Measurements from ENCODE around the gene DSG2.

DSG2 gene

DNA sequence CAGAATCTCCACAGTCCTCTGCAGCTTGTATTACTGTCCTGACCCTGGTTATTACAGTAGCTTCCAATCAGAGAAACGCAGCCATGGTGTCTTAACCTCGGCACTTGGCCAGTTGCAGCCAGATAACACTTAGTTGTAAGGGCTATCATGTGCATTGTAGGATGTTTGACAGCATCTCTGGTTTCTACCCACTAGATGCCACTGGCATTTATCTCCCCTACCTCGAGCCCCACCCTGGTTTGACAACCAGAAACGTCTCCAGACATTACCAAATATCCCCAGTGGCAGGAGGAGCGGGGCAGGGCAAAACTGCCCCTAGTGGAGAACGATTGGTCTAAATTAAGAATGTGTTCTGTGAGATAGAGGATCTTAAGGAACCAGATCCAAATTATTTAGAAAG is 13.1 kb downstream of the DSG2 start:
- H3K4me3 ChIP-seq (ENCODE audit: extremely low read depth, insufficient read depth, low read length, poor library complexity, severe bottlenecking): no peak overlapping the region
- H3K27ac ChIP-seq (ENCODE audit: low read depth, low read length, severe bottlenecking): peak overlapping the region; percentile 43
- no peaks in the 10 kb centered on the region for H3K36me3 ChIP-seq (ENCODE audit: control insufficient read depth, insufficient read depth, low read length)
- no peaks in the 10 kb centered on the region for H3K9me3 ChIP-seq (ENCODE audit: control insufficient read depth, low read length)
- WGBS, 2 experiments (ENCODE audit: insufficient coverage in 2 of 2): 70% methylated on average over 3 of the region's 6 CpGs; no CpG with 5 or more reads in 1 of the 2 experiments
- H3K4me1 ChIP-seq (ENCODE audit: control insufficient read depth, insufficient read depth, low read length, poor library complexity, severe bottlenecking): peaks cover 42% of the 10 kb centered on the region

DNA sequence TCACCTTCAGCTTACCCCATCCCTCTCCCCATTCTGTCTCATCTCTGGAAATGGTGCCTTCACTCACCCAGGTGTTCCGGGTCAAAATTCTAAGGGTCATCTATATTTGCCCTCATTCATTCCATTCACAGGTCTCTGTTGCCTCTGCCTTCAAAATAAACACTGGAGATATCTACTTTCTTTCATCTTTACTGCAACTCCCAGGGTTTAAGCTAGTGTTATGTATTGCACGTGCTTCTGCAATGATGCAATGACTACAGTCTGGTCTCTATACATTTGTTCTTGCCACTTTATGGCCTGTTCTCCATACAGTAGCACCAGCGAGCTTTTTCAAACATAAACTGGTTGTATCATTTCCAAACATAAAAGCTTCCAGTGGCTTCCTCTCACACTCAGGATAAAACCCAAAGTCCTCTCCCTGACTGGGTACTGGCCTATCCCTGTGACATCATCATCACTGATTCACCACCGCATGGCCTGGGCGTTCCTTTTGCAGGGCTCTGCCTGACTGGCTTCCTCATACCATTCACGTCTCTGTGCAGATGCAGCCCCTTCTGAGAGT is 14.3 kb downstream of the DSG2 start:
- H3K9me3 ChIP-seq (ENCODE audit: control insufficient read depth, low read length): no peaks in the 10 kb centered on the region
- H3K27ac ChIP-seq (ENCODE audit: low read depth, low read length, severe bottlenecking): peak overlapping the region; percentile 91
- peaks cover 42% of the 10 kb centered on the region for H3K4me1 ChIP-seq (ENCODE audit: control insufficient read depth, insufficient read depth, low read length, poor library complexity, severe bottlenecking)
- no peak overlapping the region for H3K4me3 ChIP-seq (ENCODE audit: extremely low read depth, insufficient read depth, low read length, poor library complexity, severe bottlenecking)
- 69 to 84% methylated on average over 5 to 6 of the region's 6 CpGs for WGBS, 2 experiments (ENCODE audit: insufficient coverage in 2 of 2)
- no peaks in the 10 kb centered on the region for H3K36me3 ChIP-seq (ENCODE audit: control insufficient read depth, insufficient read depth, low read length)

DNA sequence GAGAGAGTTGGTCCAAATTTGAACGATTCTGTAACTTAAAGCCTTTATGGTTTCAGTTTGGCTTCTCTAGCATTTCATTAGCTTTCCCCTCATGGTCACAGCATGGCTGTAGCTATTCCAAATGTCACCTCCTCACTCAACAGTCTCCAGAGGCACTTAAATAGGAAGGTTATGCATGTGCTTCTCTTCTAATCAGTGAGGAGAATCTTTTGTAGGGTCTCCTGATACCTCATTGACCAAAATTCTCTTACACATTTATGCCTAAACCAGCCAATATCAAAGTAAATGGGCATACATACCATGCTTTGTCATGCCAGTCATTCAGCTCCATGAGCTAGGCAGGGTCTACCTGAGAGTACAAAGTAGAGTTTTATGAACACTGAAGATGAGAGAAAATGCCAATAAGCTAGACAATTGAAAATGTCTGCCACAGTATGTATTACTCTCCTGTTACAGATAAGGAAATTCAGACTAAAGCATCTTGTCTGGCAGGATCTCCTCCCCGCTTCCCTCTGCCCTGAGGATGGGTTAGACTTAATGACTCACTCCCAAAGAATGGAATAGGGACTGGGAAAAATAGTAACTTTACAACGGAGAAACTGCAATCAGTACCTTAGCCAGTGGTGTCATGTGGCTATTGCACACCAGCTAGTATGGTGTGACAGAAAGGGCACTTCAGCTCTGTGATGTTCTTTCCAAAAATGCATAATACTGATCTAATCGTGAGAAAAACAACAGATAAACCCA is 15.4 kb downstream of the DSG2 start:
- Histone ChIP-seq H3K4me1 (ENCODE audit: control insufficient read depth, insufficient read depth, low read length, poor library complexity, severe bottlenecking) (peaks cover 42% of the 10 kb centered on the region), H3K36me3 (ENCODE audit: control insufficient read depth, insufficient read depth, low read length) (no peaks in the 10 kb centered on the region), H3K27ac (ENCODE audit: low read depth, low read length, severe bottlenecking) (peak overlapping the region; percentile 91), H3K9me3 (ENCODE audit: control insufficient read depth, low read length) (no peaks in the 10 kb centered on the region), H3K4me3 (ENCODE audit: extremely low read depth, insufficient read depth, low read length, poor library complexity, severe bottlenecking) (no peak overlapping the region)
- WGBS, 2 experiments (ENCODE audit: insufficient coverage in 2 of 2): 0 to 41% methylated on average over 1 to 4 of the region's 4 CpGs

DNA sequence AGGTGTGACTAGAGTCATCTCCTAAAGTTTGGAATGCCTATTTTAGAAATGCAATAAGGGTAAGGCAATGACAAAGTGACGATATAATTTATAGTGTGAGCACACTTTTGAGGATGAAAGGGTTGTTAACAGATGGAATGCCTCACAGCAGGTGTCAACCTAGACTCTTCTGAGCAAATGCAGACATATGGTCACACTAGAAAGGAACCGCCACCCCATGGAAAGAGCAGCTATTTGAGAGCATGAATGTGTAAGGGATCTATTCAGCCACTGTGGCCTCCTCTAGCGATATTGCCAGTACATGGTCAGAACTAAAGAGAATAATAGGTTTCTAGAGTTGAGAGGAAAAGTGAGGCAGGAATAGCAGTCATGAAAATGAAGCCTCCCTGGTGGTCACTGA is 18.5 kb downstream of the DSG2 start:
- WGBS, 2 experiments (ENCODE audit: insufficient coverage in 2 of 2): 84 to 87% methylated on average over 3 of the region's 3 CpGs
- no peaks in the 10 kb centered on the region for H3K9me3 ChIP-seq (ENCODE audit: control insufficient read depth, low read length)
- H3K27ac ChIP-seq (ENCODE audit: low read depth, low read length, severe bottlenecking): no peak overlapping the region
- peaks cover 15% of the 10 kb centered on the region for H3K36me3 ChIP-seq (ENCODE audit: control insufficient read depth, insufficient read depth, low read length)
- no peak overlapping the region for H3K4me3 ChIP-seq (ENCODE audit: extremely low read depth, insufficient read depth, low read length, poor library complexity, severe bottlenecking)
- H3K4me1 ChIP-seq (ENCODE audit: control insufficient read depth, insufficient read depth, low read length, poor library complexity, severe bottlenecking): peaks cover 28% of the 10 kb centered on the region

DNA sequence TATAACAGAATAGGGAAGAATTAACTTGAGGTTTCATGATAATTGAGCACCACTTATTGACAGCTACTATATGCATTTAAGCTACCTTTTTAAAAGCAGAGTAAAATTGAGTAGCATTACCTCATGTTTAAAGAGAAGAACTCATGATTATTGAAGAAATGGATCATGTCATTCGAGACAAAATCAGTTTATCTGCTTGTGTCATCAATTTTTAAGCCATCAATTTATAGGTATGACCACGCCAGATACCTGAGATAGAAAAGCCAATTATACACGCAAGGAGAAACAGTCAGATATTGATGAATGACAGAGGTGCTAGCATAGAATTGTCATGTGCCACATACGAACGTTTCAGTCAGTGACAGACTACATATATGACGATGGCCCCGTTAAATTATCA is 28.4 kb downstream of the DSG2 start:
- H3K4me3 ChIP-seq (ENCODE audit: extremely low read depth, insufficient read depth, low read length, poor library complexity, severe bottlenecking): no peak overlapping the region
- H3K27ac ChIP-seq (ENCODE audit: low read depth, low read length, severe bottlenecking): no peak overlapping the region
- WGBS, 2 experiments (ENCODE audit: insufficient coverage in 2 of 2): 96 to 98% methylated on average over 7 of the region's 7 CpGs
- H3K4me1 ChIP-seq (ENCODE audit: control insufficient read depth, insufficient read depth, low read length, poor library complexity, severe bottlenecking): no peaks in the 10 kb centered on the region
- peaks cover 44% of the 10 kb centered on the region for H3K36me3 ChIP-seq (ENCODE audit: control insufficient read depth, insufficient read depth, low read length)
- H3K9me3 ChIP-seq (ENCODE audit: control insufficient read depth, low read length): no peaks in the 10 kb centered on the region

DNA sequence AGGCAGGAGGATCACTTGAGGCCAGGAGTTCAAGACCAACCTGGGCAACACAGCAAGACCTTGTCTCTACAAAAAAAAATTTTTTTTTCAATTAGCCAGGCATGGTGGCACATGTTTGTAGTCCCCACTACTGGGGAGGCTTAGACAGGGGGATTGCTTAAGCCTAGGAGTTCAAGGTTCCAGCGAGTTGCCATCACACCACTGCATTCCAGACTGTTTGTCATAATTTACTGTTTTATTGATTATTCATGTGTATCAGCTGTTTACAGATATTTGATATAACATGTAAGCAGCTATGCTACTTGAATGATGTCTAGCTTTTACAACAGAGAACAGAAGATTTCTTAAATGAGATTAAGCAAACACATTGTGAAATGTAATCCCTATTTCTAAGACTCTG is 35.3 kb downstream of the DSG2 start:
- Histone ChIP-seq H3K4me3 (ENCODE audit: extremely low read depth, insufficient read depth, low read length, poor library complexity, severe bottlenecking) (no peak overlapping the region), H3K27ac (ENCODE audit: low read depth, low read length, severe bottlenecking) (no peak overlapping the region), H3K9me3 (ENCODE audit: control insufficient read depth, low read length) (no peaks in the 10 kb centered on the region), H3K4me1 (ENCODE audit: control insufficient read depth, insufficient read depth, low read length, poor library complexity, severe bottlenecking) (no peaks in the 10 kb centered on the region), H3K36me3 (ENCODE audit: control insufficient read depth, insufficient read depth, low read length) (peaks cover 61% of the 10 kb centered on the region)
- no CpG with 5 or more reads among the region's 1 CpG for WGBS, 2 experiments (ENCODE audit: insufficient coverage in 2 of 2)

DNA sequence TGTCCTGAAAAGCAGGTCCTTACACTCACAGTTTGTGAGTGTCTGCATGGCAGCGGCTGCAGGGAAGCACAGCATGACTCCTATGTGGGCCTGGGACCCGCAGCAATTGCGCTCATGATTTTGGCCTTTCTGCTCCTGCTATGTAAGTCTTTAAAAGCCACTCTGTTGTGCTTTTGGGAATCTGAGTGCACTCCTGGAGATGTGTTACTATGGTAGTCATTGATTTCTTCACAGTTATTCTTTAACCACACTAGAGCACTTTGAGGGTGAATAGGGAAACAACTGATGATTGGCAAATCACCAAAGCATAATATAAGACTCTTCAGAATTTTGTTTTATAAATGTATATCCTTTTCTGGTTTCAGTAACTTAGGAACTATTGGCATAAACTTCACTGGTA is 40.9 kb downstream of the DSG2 start:
- H3K9me3 ChIP-seq (ENCODE audit: control insufficient read depth, low read length): no peaks in the 10 kb centered on the region
- H3K27ac ChIP-seq (ENCODE audit: low read depth, low read length, severe bottlenecking): no peak overlapping the region
- peaks cover 85% of the 10 kb centered on the region for H3K36me3 ChIP-seq (ENCODE audit: control insufficient read depth, insufficient read depth, low read length)
- H3K4me3 ChIP-seq (ENCODE audit: extremely low read depth, insufficient read depth, low read length, poor library complexity, severe bottlenecking): no peak overlapping the region
- H3K4me1 ChIP-seq (ENCODE audit: control insufficient read depth, insufficient read depth, low read length, poor library complexity, severe bottlenecking): no peaks in the 10 kb centered on the region
- WGBS, 2 experiments (ENCODE audit: insufficient coverage in 2 of 2): 84 to 100% methylated on average over 1 to 3 of the region's 3 CpGs

DNA sequence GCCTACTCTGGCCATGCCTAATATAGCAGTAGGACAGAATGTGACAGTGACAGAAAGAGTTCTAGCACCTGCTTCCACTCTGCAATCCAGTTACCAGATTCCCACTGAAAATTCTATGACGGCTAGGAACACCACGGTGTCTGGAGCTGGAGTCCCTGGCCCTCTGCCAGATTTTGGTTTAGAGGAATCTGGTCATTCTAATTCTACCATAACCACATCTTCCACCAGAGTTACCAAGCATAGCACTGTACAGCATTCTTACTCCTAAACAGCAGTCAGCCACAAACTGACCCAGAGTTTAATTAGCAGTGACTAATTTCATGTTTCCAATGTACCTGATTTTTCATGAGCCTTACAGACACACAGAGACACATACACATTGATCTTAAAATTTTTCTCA is 48.5 kb downstream of the DSG2 start:
- Histone ChIP-seq H3K27ac (ENCODE audit: low read depth, low read length, severe bottlenecking) (no peak overlapping the region), H3K9me3 (ENCODE audit: control insufficient read depth, low read length) (no peaks in the 10 kb centered on the region)
- 100% methylated on average over 1 of the region's 2 CpGs; no CpG with 5 or more reads in 1 of the 2 experiments for WGBS, 2 experiments (ENCODE audit: insufficient coverage in 2 of 2)

DNA sequence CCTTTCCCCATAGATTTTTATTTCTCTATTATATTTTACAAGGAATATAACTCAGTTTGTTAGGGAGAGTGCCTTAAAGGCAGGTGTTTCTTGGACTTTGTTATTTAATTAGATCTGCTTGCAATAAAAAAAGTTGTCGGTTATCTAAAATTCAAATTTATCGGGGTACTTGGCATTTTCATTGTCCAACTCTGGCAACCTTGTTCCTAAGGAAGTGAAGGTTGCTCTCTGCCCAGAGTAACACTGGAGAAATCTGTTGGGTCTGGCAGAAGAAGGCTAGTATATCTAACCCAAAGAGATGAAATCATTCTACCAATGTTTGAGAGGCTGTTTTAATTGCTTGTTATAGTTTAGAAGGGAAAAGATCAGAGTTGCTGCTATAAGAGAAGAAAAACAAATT is 50.9 kb downstream of the DSG2 start:
- WGBS, 2 experiments (ENCODE audit: insufficient coverage in 2 of 2): 100% methylated on average over 2 of the region's 2 CpGs; no CpG with 5 or more reads in 1 of the 2 experiments
- no peaks in the 10 kb centered on the region for H3K9me3 ChIP-seq (ENCODE audit: control insufficient read depth, low read length)
- H3K27ac ChIP-seq (ENCODE audit: low read depth, low read length, severe bottlenecking): no peak overlapping the region
- H3K36me3 ChIP-seq (ENCODE audit: control insufficient read depth, insufficient read depth, low read length): peaks cover 19% of the 10 kb centered on the region
- no peak overlapping the region for H3K4me3 ChIP-seq (ENCODE audit: extremely low read depth, insufficient read depth, low read length, poor library complexity, severe bottlenecking)
- H3K4me1 ChIP-seq (ENCODE audit: control insufficient read depth, insufficient read depth, low read length, poor library complexity, severe bottlenecking): no peaks in the 10 kb centered on the region

More for the DNA sequence above, 48.5 kb downstream of the DSG2 start:
- H3K36me3 ChIP-seq (ENCODE audit: control insufficient read depth, insufficient read depth, low read length): peaks cover 38% of the 10 kb centered on the region
- H3K4me1 ChIP-seq (ENCODE audit: control insufficient read depth, insufficient read depth, low read length, poor library complexity, severe bottlenecking): no peaks in the 10 kb centered on the region
- no peak overlapping the region for H3K4me3 ChIP-seq (ENCODE audit: extremely low read depth, insufficient read depth, low read length, poor library complexity, severe bottlenecking)

DNA sequence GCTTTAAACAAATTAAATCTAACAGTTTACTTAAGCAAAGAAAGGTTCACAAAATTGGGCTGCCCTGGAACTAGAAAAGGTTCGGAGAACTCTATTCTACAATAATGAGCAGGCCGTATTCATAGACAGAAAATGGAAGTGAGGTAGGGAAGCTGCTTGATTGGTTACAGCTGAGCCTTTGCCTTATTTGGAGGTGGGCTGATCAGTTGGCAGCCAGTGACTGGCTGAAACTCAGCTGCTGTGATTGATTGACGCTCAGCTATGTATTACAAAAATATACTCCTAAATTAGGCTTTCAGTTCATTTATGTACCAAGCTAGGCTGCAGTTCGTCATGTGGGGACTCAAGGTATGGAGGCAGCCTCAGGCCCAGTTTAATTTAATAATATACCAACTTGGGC is 51.4 kb downstream of the DSG2 start:
- WGBS, 2 experiments (ENCODE audit: insufficient coverage in 2 of 2): 93% methylated on average over 3 of the region's 4 CpGs; no CpG with 5 or more reads in 1 of the 2 experiments
- Histone ChIP-seq H3K36me3 (ENCODE audit: control insufficient read depth, insufficient read depth, low read length) (peaks cover 19% of the 10 kb centered on the region), H3K4me1 (ENCODE audit: control insufficient read depth, insufficient read depth, low read length, poor library complexity, severe bottlenecking) (no peaks in the 10 kb centered on the region), H3K9me3 (ENCODE audit: control insufficient read depth, low read length) (no peaks in the 10 kb centered on the region), H3K27ac (ENCODE audit: low read depth, low read length, severe bottlenecking) (no peak overlapping the region), H3K4me3 (ENCODE audit: extremely low read depth, insufficient read depth, low read length, poor library complexity, severe bottlenecking) (no peak overlapping the region)

DNA sequence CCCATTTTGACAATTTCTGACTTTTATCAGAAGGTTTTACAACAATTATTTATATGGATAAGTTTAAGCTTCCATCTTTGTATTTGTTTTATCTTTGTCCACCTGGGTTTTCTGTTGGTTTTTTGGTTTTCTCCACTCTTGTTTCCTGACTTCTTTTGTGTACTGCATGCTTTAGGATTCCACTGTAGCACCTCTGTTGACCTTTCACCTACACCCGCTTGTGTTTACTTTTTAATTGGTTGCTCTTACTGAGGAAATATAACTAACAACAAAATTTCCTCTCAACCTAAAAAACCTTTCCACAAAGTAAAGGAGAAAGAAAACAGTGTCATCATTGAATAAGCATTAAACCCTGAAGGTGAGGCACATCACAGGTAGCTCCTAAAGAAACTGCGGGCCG is 53.9 kb downstream of the DSG2 start:
- 77 to 100% methylated on average over 2 of the region's 3 CpGs for WGBS, 2 experiments (ENCODE audit: insufficient coverage in 2 of 2)
- Histone ChIP-seq H3K4me1 (ENCODE audit: control insufficient read depth, insufficient read depth, low read length, poor library complexity, severe bottlenecking) (no peaks in the 10 kb centered on the region), H3K36me3 (ENCODE audit: control insufficient read depth, insufficient read depth, low read length) (peaks cover 5% of the 10 kb centered on the region), H3K4me3 (ENCODE audit: extremely low read depth, insufficient read depth, low read length, poor library complexity, severe bottlenecking) (no peak overlapping the region), H3K27ac (ENCODE audit: low read depth, low read length, severe bottlenecking) (no peak overlapping the region), H3K9me3 (ENCODE audit: control insufficient read depth, low read length) (no peaks in the 10 kb centered on the region)
